Esophagus muscularis mucosa (tissue), 4 donors: Measurements from ENCODE around the gene ATP10A.

Source experiments
- EP300 ChIP-seq: sonication (generic); formaldehyde crosslinking; IDR thresholded peaks from one replicate; pipeline ENCODE4 v1.6.1; 2017; ENCODE audit warnings: antibody characterized with exemption
- POLR2A ChIP-seq: fragments of 450-650 bp; IDR thresholded peaks from one replicate; pipeline ENCODE4 v1.6.1; 2017; ENCODE audit warnings: antibody characterized with exemption, moderate library complexity, mild to moderate bottlenecking, low read depth
- POLR2AphosphoS5 ChIP-seq, 2 donors: sonication (generic); formaldehyde crosslinking; IDR thresholded peaks; one replicate each; pipeline ENCODE4 v1.6.1; 2017; ENCODE audit warnings: antibody characterized with exemption in 2 of 2
- TF ChIP-seq, protein P1 (sequence below), 3 experiments: fragments of 200-600 bp in 2 of 3; fragments of 450-650 bp in 1 of 3; sonication (generic) in 2 of 3; IDR thresholded peaks; one replicate each; pipeline ENCODE4 v1.5.1; 2017 to 2019; ENCODE audit warnings: antibody characterized with exemption in 3 of 3, mild to moderate bottlenecking in 2 of 3, moderate library complexity in 1 of 3

DNA sequence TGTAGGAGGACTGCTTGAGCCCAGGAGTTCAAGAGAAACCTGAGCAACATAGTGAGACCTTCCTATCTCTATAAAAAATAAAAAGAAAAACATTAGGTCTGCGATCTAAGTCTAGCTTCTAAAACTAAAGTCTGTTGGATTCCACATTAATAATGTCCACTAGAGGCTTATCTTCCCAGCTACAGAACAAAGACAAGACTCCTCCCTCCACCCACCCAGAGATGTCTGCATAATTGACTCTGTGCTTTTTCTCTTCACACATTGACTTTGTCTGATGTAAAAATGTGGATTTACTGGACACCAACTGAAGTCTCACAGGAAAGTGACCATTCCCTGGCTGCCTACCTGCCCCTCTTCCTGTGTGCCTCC is 91.8 kb downstream of the ATP10A start:
- TF ChIP-seq, protein P1, sequence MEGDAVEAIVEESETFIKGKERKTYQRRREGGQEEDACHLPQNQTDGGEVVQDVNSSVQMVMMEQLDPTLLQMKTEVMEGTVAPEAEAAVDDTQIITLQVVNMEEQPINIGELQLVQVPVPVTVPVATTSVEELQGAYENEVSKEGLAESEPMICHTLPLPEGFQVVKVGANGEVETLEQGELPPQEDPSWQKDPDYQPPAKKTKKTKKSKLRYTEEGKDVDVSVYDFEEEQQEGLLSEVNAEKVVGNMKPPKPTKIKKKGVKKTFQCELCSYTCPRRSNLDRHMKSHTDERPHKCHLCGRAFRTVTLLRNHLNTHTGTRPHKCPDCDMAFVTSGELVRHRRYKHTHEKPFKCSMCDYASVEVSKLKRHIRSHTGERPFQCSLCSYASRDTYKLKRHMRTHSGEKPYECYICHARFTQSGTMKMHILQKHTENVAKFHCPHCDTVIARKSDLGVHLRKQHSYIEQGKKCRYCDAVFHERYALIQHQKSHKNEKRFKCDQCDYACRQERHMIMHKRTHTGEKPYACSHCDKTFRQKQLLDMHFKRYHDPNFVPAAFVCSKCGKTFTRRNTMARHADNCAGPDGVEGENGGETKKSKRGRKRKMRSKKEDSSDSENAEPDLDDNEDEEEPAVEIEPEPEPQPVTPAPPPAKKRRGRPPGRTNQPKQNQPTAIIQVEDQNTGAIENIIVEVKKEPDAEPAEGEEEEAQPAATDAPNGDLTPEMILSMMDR (IDR thresholded peaks at IDR 0.05) = no peak
- TF ChIP-seq POLR2AphosphoS5 (IDR thresholded peaks at IDR 0.05) (no peak), POLR2A (no peak), EP300 (no peak)
